Measurements from ENCODE around the gene CHD6.

DNA sequence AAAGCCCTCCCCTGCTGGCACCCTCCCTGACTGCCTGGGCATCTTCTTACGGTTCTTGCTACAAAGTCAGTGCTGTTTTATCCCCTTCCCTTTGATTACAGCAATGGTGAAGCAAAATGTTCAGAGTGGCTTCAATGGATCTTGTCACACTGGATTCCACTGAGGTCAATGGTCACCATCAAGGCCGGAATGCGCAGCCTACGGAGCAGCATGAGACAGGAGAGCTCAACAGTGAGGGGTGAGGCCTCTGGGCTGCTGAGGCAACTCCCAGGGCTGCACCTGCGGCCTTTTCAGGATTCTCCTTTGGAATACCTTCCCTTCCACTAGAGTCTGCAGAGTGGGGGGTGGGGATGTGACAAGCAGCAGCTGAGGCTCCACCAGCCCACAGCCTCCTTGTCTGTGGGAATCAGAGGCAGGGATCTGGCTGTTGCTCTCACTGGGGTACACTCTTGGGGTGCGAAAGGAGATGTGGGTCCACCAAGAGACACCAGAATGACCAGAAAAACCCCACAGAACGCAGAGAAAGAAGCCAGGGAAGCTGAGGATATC, 211.2 kb downstream of the CHD6 start:
- TF ChIP-seq POLR2A (IDR thresholded peaks at IDR 0.05; ENCODE audit: low read length) = no peak
- TF ChIP-seq GATA1 (IDR thresholded peaks at IDR 0.05; ENCODE audit: low read depth, low read length) = no peak

Data from erythroblast (primary cell).